ENCODE data around the gene CDH7.

- no peak for TF ChIP-seq FOXA1 (IDR thresholded peaks at IDR 0.05)
- no peak for TF ChIP-seq NFRKB (IDR thresholded peaks at IDR 0.05)
- TF ChIP-seq BHLHE40 (IDR thresholded peaks at IDR 0.05; ENCODE audit: borderline replicate concordance): no peak
- no peak for TF ChIP-seq SUZ12 (IDR thresholded peaks at IDR 0.05)
- no peak for TF ChIP-seq ZNF384 (IDR thresholded peaks at IDR 0.05)
- TF ChIP-seq FOXM1 (IDR thresholded peaks at IDR 0.05; ENCODE audit: borderline replicate concordance): no peak
- no peak for TF ChIP-seq TARDBP (IDR thresholded peaks at IDR 0.05)
- TF ChIP-seq ELF4 (IDR thresholded peaks at IDR 0.05): no peak
- TF ChIP-seq PKNOX1 (IDR thresholded peaks at IDR 0.05): no peak
- no peak for TF ChIP-seq SP1 (IDR thresholded peaks at IDR 0.05)
- TF ChIP-seq ARNT (IDR thresholded peaks at IDR 0.05): no peak
- TF ChIP-seq L3MBTL2 (conservative IDR thresholded peaks at IDR 0.05): no peak
- no peak for TF ChIP-seq CTBP1 (IDR thresholded peaks at IDR 0.05; ENCODE audit: borderline replicate concordance)
- TF ChIP-seq FOXK2 (IDR thresholded peaks at IDR 0.05): no peak
These were observed 184.1 kb downstream of the CDH7 start for GRCh38 chr18:65934874-65935273.

Measured in HEK293T (cell line).